ENCODE data around the gene IL5. TPM values are rescaled to one million over a fixed set of nuclear protein-coding genes. Genes with fewer than 3 reads are reported as not detected.

Gene IL5
- total RNA-seq (2021) (not detected in 2 replicates), Bru-seq, nascent RNA (not detected), BruChase-seq, experiment 1, labeled RNA remaining after a 2-hour chase (not detected), BruChase-seq, experiment 2, labeled RNA remaining after a 6-hour chase (not detected)
- long read RNA-seq: 0 reads

DNA sequence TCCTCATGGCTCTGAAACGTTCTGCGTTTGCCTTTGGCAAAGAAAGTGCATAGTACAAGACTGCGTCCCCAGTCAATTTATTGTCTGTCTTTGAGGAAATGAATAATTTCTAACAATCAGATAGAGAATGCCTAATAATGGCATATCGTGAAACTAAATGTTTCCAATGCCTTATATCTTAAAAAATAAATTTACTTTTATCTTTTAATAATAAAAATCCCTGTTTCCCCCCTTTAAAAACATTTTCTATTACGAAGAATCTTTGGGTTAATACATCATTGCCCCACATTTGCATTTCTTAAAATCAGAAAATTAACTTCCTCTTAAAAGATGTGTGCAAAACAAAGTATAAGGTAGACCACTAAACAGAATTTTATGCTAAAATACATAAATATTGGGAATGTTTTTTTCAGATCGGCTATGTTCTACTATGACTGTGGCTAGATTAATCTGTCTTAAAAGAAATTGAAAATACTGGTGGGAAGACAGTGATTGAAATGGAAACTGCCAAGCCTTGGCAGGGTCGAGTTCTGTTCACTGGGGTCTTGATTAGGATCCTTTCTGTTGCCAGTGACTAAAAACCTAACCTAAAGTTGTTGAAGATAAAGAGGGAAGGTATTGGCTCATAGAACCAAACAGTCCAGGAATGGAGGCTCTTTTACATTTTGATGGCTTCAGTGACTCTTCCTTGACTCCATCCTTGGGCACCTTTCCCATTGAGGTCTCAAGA is at the start of gene IL5:
Gene IL5 (minus strand): TSS at position 51 of the 730 bp plus-strand sequence. CDS start 44 bp downstream, at position 7.
- no peaks in the 10 kb centered on the region for H3K27me3 ChIP-seq (replicated peaks; ENCODE audit: insufficient read depth, low read depth, low read length, poor library complexity)
- TF ChIP-seq, protein P1, sequence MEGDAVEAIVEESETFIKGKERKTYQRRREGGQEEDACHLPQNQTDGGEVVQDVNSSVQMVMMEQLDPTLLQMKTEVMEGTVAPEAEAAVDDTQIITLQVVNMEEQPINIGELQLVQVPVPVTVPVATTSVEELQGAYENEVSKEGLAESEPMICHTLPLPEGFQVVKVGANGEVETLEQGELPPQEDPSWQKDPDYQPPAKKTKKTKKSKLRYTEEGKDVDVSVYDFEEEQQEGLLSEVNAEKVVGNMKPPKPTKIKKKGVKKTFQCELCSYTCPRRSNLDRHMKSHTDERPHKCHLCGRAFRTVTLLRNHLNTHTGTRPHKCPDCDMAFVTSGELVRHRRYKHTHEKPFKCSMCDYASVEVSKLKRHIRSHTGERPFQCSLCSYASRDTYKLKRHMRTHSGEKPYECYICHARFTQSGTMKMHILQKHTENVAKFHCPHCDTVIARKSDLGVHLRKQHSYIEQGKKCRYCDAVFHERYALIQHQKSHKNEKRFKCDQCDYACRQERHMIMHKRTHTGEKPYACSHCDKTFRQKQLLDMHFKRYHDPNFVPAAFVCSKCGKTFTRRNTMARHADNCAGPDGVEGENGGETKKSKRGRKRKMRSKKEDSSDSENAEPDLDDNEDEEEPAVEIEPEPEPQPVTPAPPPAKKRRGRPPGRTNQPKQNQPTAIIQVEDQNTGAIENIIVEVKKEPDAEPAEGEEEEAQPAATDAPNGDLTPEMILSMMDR (conservative IDR thresholded peaks at IDR 0.05; ENCODE audit: low read depth, low read length): no peak
- BruUV-seq (replicated peaks): no TSS peak
- DNase-seq (ENCODE audit: low spot score): no peak
- no peak within 1 kb of the TSS for H3K27ac ChIP-seq (ENCODE audit: low read depth, low read length, poor library complexity, severe bottlenecking)
- no peaks in the 10 kb centered on the region for H3K4me1 ChIP-seq (ENCODE audit: insufficient read depth, low read length, poor library complexity, severe bottlenecking)
- H3K36me3 ChIP-seq (ENCODE audit: insufficient read depth, low read length, poor library complexity, severe bottlenecking): no peaks in the 10 kb centered on the region
- CTCF ChIA-PET: no interaction called here
- H3K4me3 ChIP-seq (ENCODE audit: low read depth, low read length, poor library complexity, severe bottlenecking): no peak within 1 kb of the TSS
- POLR2A ChIA-PET (ENCODE audit: low non-redundant PET): no interaction called here
- intact Hi-C loops (cut with micrococcal nuclease; ENCODE audit: unreplicated experiment): no loop called here
- H3K9me3 ChIP-seq (ENCODE audit: low read depth, low read length, poor library complexity, severe bottlenecking): no peaks in the 10 kb centered on the region

DNA sequence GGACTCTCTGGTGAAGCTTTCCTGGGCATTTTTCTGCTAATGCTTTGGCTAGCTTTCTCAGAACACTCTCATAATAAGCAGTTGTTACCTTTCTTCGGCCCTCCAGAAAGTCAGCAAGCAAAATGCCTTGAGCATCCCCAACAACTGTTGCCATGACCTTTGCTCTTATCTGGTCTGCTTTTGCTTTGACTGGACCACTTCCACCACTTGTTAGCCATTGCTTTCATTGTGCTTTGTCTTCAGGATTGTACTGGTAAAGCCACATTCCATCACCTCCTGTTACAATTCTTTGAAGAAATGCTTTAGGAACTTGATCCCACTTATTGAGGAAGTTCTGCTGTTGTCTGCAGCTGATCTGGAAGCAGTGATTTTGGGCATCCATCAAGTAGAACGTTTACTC is 49.2 kb upstream of the IL5 start:
- intact Hi-C loops (cut with micrococcal nuclease; ENCODE audit: unreplicated experiment): no loop called here
- no peaks in the 10 kb centered on the region for H3K4me1 ChIP-seq (ENCODE audit: insufficient read depth, low read length, poor library complexity, severe bottlenecking)
- H3K9me3 ChIP-seq (ENCODE audit: low read depth, low read length, poor library complexity, severe bottlenecking): no peaks in the 10 kb centered on the region
- no peak overlapping the region for H3K4me3 ChIP-seq (ENCODE audit: low read depth, low read length, poor library complexity, severe bottlenecking)
- H3K27ac ChIP-seq (ENCODE audit: low read depth, low read length, poor library complexity, severe bottlenecking): no peak overlapping the region
- BruUV-seq (replicated peaks): no TSS peak
- CTCF ChIA-PET: no interaction called here
- no peaks in the 10 kb centered on the region for H3K27me3 ChIP-seq (replicated peaks; ENCODE audit: insufficient read depth, low read depth, low read length, poor library complexity)
- POLR2A ChIA-PET (ENCODE audit: low non-redundant PET): no interaction called here
- DNase-seq (ENCODE audit: low spot score): no peak
- H3K36me3 ChIP-seq (ENCODE audit: insufficient read depth, low read length, poor library complexity, severe bottlenecking): peaks cover 51% of the 10 kb centered on the region
- TF ChIP-seq, protein P1 (conservative IDR thresholded peaks at IDR 0.05; ENCODE audit: low read depth, low read length): no peak
- TF ChIP-seq EZH2 (IDR thresholded peaks at IDR 0.05; ENCODE audit: borderline replicate concordance, low read depth, low read length, poor library complexity, severe bottlenecking): no peak

DNA sequence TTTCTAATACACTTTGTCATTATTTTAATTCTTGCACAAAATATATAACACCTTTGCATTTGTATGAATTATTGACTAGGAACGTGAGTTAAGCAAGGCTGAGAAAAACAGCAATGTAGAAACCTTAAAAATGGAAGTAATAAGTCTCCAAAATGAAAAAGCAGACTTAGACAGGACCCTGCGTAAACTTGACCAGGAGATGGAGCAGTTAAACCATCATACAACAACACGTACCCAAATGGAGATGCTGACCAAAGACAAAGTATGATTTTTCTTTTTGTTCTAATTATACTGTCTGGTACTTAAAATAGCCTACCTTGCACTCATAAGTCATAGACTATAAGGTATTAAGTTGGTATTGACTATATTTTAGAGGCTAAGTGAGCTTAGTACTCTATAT is 47.8 kb upstream of the IL5 start:
- no peak for DNase-seq (ENCODE audit: low spot score)
- BruUV-seq (replicated peaks): no TSS peak
- Histone ChIP-seq H3K27me3 (replicated peaks; ENCODE audit: insufficient read depth, low read depth, low read length, poor library complexity) (no peaks in the 10 kb centered on the region), H3K4me1 (ENCODE audit: insufficient read depth, low read length, poor library complexity, severe bottlenecking) (no peaks in the 10 kb centered on the region), H3K9me3 (ENCODE audit: low read depth, low read length, poor library complexity, severe bottlenecking) (no peaks in the 10 kb centered on the region), H3K4me3 (ENCODE audit: low read depth, low read length, poor library complexity, severe bottlenecking) (no peak overlapping the region), H3K36me3 (ENCODE audit: insufficient read depth, low read length, poor library complexity, severe bottlenecking) (peaks cover 47% of the 10 kb centered on the region), H3K27ac (ENCODE audit: low read depth, low read length, poor library complexity, severe bottlenecking) (no peak overlapping the region)
- intact Hi-C loops (cut with micrococcal nuclease; ENCODE audit: unreplicated experiment): no loop called here
- ChIA-PET CTCF (interaction anchor here (0.5 kb wide), 1 partner anchor 109 kb away, joined by 5 read pairs; no protein-coding TSS in a partner anchor), POLR2A (ENCODE audit: low non-redundant PET) (no interaction called here)
- TF ChIP-seq, protein P1 (conservative IDR thresholded peaks at IDR 0.05; ENCODE audit: low read depth, low read length): no peak
- TF ChIP-seq EZH2 (IDR thresholded peaks at IDR 0.05; ENCODE audit: borderline replicate concordance, low read depth, low read length, poor library complexity, severe bottlenecking): no peak

Measured in A673 (cell line).